Epithelial cell of prostate (primary cell): ENCODE measurements around the gene B4GALNT3.

Source experiments
- DNase-seq: peaks from one replicate; pipeline ENCODE4 v3.0.0-alpha.2; 2011; ENCODE audit warnings: low read depth, low spot score
- H3K27ac ChIP-seq: fragments of 450-650 bp; 2 replicates; pipeline ENCODE4 v1.5.1; 2017; ENCODE audit warnings: mild to moderate bottlenecking

The B4GALNT3 gene

GRCh38 chr12:535396-535795 is 75.7 kb downstream of the B4GALNT3 start:
- DNase-seq: no peak
- H3K27ac ChIP-seq: no peak overlapping the region

DNA sequence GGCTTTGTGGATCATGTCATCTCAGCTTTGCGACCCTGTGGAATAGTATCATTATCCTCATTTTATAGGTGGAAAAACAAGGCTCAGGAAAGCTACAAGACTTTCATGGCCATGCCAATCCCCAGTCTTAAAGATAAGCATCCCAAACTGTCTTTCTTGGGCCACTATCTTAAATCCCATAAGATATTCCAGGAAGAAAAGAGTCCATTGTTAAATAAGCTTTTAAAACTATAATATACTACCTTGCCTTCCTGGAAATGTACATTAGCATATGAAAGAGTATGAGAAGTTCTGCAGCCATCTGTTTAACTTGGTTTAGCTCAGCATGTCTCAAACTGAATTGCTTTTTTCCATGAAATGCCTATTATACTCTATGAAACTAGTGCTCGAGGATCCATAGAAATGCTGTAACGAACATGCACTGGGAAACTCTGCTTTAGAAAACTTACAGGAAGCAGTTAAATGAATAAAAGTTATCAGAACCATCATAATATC is 77.1 kb downstream of the B4GALNT3 start:
- no peak for DNase-seq

DNA sequence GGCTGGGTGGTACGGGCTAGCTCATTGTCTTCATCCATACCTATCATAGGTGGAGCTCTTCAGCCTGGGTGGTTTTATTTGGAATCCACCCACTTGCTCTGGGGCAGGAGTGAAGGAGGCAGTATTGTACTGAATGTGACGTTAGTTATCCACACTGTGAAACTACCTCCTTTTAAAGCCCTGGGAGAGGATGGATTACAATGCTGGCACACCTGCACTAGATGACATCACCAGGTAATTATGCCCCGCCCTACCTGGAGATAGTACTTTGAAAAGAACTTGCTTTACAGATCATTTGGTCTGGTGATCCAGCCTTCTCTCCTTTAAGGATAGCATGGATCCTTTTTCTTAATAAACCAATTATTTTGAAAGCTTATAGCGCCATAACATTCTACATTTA is 78.0 kb downstream of the B4GALNT3 start:
- DNase-seq: peak; percentile 95
- peak overlapping the region; percentile 89 for H3K27ac ChIP-seq

More for the DNA sequence above, 77.1 kb downstream of the B4GALNT3 start:
- H3K27ac ChIP-seq: peak overlapping the region; percentile 89

DNA sequence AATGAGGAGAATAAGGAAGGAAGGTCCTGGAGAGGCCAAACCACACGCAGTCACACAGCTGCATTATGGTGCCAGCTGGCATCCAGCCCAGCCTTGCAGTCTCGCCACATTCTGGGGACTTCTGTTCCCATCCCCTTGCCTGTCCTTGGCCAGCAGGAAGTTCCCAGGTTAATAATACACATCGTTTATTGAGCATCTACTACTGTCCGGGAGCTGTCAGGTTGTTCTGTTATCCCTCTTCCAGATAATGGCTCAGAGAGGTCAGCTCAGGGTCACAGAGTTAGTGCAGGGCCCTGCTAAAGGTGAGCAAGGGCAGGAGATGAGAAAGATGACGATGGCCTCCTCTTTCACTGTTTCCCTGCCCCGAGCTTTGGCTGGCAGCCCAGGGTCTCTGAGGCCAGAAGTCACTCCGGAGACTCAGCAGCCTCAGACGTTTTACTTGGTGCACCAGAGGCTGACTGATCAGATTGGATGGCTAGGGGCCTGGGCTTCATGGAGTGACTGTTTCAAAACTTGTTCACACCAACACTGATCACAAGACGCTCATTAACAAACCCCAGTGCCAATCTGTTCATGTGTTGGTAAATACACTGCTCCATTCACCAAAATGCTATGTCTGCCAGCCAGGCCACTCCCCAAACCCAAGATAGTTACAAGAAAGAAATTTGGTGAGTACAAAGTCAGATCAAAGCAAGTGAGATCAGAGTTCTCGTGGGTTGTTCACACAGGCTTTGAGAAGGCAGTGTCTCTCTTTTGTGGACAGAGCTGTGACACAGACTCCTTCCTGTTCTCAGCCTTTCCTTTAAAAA is 79.2 kb downstream of the B4GALNT3 start:
- peak; percentile 80 for DNase-seq
- peak overlapping the region; percentile 89 for H3K27ac ChIP-seq

- DNase-seq: no peak
- peak overlapping the region; percentile 89 for H3K27ac ChIP-seq
Measured at GRCh38 chr12:539540-540310, 80.0 kb downstream of the B4GALNT3 start.

DNA sequence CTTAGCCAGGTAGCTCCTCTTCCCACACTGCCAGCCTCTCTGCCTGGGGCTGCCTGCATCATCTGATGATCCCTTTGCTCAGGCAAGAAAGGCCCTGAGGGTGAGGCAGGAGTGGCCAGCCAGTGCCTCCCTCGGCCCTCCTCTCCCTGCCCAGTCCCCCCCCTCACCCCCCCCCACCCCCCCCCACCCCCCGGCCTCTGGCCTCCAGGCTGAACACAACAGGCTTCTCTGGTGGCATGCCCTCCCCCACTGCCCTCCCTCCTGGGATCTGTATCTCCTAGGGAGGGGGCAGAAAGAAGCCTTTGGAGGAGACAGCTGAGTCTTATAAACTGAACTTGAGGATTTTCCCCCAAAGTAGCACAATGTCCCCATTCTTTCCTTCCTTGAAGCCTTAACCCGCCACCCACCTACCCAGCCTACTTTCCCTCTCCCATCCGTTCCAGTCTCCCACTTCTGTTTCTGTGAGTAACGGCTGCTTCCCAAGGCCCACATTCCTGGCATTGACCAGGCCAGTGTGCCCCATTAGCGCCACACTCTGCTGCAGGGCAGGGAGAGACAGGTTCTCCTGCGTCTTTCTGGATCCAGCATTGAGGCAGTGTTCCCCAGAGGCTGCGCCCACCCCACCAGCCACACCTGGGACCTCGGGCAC is 82.1 kb downstream of the B4GALNT3 start:
- no peak for DNase-seq
- H3K27ac ChIP-seq: peak overlapping the region; percentile 89

DNA sequence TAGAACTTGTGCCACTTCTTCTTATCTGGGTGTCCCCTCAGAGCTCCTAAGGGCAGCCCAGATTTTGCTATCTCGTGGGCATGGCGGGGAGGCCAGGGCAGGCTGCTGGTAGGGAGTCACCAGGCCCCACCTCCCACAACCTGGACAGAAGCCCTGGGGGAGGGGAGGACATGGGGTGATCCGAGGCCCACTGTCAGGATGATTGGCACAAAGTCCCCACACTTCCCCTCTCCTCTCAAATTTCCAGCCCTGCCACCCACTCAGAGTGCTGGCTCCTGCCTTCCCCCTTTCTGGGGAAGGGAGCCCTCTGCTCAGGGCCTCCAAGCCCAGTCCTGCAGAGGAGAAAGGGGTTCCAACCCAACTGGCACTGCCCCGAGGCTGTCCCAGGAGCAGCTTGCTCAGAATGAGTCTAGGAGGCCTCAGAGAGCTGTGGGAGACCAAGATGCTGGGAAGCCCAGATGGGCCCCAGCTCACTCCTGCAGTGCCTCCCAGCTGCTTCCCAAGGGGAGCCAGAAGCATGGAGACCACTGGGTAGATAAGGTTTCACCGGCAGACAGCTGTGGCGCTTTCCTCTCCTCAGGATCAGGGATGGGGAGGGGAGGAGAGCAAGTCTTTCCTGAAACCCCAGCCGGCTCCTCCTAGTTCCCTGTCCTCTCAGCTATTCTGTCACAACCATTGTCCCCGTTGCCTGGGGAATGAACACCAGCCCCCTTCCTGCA is 82.8 kb downstream of the B4GALNT3 start:
- H3K27ac ChIP-seq: no peak overlapping the region
- DNase-seq: no peak

- DNase-seq: no peak
- no peak overlapping the region for H3K27ac ChIP-seq
Measured at GRCh38 chr12:543114-543451, 83.3 kb downstream of the B4GALNT3 start.

DNA sequence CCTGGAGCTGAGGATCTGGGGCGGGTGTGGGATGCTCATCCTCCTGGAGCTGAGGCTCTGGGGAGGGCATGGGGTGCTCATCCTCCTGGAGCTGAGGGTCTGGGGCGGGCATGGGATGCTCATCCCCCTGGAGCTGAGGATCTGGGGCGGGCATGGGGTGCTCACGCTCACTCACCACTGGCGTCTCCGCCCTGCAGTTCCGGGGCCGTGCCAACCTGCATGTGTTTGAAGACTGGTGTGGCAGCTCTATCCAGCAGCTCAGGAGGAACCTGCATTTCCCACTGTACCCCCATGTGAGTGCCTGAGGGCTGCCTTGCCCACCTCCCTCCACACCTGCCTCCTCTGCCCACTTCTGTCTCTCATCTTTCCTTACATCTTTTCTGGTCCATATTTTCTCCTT is 84.4 kb downstream of the B4GALNT3 start:
- DNase-seq: no peak
- H3K27ac ChIP-seq: no peak overlapping the region

DNA sequence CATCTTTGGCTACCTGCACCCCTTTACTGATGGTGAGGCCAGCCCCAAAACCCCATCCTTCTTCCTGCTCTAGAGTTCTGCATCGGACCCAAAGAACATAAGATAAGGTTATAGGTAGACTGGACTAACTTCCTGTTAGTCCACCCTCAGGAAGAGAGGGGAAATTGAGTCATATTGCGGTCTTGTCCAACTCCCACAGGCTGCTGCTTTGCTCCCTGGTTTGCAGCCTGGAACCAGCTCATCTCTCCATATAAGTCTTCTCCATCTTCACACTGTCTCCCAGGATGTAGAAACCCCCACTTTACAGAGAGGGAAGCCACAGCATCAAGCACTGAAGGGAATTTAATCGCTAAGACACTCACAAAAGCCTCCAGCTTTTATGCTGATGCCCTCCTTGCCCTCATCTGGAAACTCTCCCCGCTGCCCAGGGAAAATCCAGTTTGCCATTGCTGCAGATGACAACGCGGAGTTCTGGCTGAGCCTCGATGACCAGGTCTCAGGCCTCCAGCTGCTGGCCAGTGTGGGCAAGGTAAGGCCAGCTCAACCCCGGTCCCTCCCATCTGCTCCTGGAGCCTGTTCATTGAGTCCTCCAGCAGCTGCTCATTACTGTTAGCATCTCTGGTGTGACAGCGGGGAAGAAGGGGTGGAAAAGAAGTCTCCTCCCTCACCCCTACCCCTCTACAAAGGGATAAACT is 85.3 kb downstream of the B4GALNT3 start:
- H3K27ac ChIP-seq: no peak overlapping the region
- DNase-seq: no peak

DNA sequence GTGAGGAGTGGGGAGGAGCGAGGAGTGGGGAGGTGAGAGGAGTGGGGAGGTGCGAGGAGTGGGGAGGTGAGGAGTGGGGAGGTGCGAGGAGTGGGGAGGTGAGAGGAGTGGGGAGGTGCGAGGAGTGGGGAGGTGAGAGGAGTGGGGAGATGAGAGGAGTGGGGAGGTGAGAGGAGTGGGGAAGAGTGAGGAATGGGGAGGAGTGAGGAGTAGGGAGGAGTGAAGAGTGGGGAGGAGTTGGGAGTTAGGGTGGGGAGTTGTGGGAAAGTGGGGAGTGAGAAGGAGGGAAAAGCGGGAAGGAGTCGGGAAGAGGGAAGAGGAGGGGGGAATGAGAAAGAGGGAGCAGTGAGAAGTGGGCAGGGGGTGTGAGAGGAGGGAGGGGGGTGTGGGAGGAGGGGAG is 86.1 kb downstream of the B4GALNT3 start:
- H3K27ac ChIP-seq: no peak overlapping the region
- no peak for DNase-seq

GRCh38 chr12:546265-546919 is 86.7 kb downstream of the B4GALNT3 start:
- no peak overlapping the region for H3K27ac ChIP-seq
- DNase-seq: no peak

- no peak for DNase-seq
- H3K27ac ChIP-seq: no peak overlapping the region
Measured at GRCh38 chr12:546920-547845, 87.4 kb downstream of the B4GALNT3 start.

- no peak for DNase-seq
- no peak overlapping the region for H3K27ac ChIP-seq
Measured at GRCh38 chr12:547883-548470, 88.2 kb downstream of the B4GALNT3 start.

- no peak overlapping the region for H3K27ac ChIP-seq
- no peak for DNase-seq
Measured at GRCh38 chr12:549476-550082, 89.8 kb downstream of the B4GALNT3 start.

GRCh38 chr12:550473-551260 is 90.9 kb downstream of the B4GALNT3 start:
- no peak overlapping the region for H3K27ac ChIP-seq

DNA sequence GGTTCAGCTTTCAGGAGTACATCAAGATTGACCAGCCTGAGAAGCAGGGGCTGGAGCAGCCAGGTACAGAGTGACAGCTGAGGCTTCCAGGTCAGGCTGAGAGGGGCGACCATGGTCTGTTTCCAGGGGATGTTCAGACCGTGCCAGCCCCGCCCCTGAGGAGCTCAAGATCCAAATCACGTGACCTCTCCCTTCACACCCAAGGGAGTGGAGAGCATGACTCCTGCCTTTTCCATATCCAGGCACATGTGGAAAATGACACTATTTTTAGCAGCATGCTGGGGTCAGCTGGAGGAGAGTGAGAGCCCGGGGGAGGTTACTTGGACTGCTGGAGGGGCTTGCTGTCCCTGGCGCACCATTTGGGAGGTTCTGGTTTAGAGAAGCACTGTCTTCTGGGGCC is 92.7 kb downstream of the B4GALNT3 start:
- DNase-seq: no peak
- no peak overlapping the region for H3K27ac ChIP-seq

More at GRCh38 chr12:550473-551260, 90.9 kb downstream of the B4GALNT3 start:
- no peak for DNase-seq
